GM12873 (cell line): Measurements from ENCODE around the gene ATP11A.

Source experiments
- TF ChIP-seq, protein P1 (sequence below): IDR thresholded peaks from 2 replicates; pipeline ENCODE4 v1.5.1; 2012; ENCODE audit warnings: low read depth, mild to moderate bottlenecking, moderate library complexity, low read length, control low read depth; ENCODE audit not compliant: insufficient read depth; ENCODE audit errors: missing control alignments

The ATP11A gene

GRCh38 chr13:112891477-112892401 is 201.9 kb downstream of the ATP11A start:
- TF ChIP-seq, protein P1, sequence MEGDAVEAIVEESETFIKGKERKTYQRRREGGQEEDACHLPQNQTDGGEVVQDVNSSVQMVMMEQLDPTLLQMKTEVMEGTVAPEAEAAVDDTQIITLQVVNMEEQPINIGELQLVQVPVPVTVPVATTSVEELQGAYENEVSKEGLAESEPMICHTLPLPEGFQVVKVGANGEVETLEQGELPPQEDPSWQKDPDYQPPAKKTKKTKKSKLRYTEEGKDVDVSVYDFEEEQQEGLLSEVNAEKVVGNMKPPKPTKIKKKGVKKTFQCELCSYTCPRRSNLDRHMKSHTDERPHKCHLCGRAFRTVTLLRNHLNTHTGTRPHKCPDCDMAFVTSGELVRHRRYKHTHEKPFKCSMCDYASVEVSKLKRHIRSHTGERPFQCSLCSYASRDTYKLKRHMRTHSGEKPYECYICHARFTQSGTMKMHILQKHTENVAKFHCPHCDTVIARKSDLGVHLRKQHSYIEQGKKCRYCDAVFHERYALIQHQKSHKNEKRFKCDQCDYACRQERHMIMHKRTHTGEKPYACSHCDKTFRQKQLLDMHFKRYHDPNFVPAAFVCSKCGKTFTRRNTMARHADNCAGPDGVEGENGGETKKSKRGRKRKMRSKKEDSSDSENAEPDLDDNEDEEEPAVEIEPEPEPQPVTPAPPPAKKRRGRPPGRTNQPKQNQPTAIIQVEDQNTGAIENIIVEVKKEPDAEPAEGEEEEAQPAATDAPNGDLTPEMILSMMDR = no peak

GRCh38 chr13:112892426-112893206 is 202.8 kb downstream of the ATP11A start:
- TF ChIP-seq, protein P1 = no peak

GRCh38 chr13:112893207-112893569 is 203.3 kb downstream of the ATP11A start:
- TF ChIP-seq, protein P1 = no peak

- TF ChIP-seq, protein P1 = no peak
These were observed 204.0 kb downstream of the ATP11A start for GRCh38 chr13:112893570-112894422.

GRCh38 chr13:112894423-112894672 is 204.5 kb downstream of the ATP11A start:
- TF ChIP-seq, protein P1 = no peak

DNA sequence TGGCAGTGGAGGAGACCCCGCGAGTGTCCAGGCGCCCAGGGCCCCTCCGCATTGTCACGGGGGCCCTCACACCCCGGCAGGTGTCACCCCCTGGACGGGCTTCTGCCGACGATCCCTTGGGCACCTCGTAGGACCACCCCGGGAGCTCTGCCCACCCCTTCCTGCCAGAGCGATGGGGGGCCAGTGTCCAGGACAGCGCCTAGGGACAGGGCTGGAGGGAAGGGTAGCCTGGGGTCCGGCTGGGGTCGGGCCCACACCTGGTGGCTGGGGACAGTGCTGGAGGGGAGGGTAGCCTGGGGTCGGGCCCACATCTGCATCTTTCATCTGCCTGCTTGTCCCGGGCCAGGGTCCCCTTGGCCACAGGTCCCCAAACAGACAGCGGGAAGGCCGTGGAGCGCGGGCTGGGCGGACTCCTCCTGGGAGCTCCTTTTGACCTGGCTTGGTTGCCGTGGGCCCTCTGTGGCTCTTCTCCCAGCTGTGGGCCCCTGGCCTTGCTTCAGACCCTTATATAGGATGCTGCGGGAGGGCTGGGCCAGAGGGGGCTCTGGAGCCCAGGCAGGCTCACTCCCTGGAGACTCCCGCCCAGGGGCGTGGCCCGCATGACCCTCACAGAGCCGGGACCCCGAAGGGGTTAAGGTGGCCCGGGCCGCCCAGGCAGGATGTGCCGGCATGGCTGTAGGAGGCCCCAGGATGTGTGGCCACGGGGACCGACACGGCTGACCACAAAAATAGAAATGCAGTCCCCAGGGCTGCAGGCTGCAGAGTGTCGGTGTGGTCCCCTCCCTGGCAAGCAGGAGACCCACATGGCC is 205.0 kb downstream of the ATP11A start:
- TF ChIP-seq, protein P1 = no peak
